Endothelial cell of umbilical vein (primary cell): ENCODE measurements around the gene THAP10. TPM values are rescaled to one million over a fixed set of nuclear protein-coding genes. Genes with fewer than 3 reads are reported as not detected.
A peak's percentile ranks its signal among the peaks of the same experiment; 100 is the strongest.

Experiments used
- BruUV-seq: library from RNA; stranded (reverse); fragments of 400-500 nt; replicated peaks from 2 replicates; lab custom pipeline; 2021; lab: Mats Ljungman, UMichigan
- CTCF ChIA-PET: fragments of 300-600, 350-600 bp; sonication (Branson Sonifier 250); formaldehyde crosslinking; loops from one replicate; lab custom pipeline; 2021; ENCODE audit warnings: antibody characterized with exemption, inconsistent platforms; lab: Charles Lee
- POLR2A ChIA-PET: fragments of 300-600, 350-600 bp; sonication (Branson Sonifier 250); formaldehyde crosslinking; loops from one replicate; lab custom pipeline; 2021; ENCODE audit warnings: antibody characterized with exemption, inconsistent platforms; lab: Charles Lee
- DNase-seq: peaks from one replicate; pipeline ENCODE4 v3.0.0-alpha.2; 2011; ENCODE audit warnings: low read depth, low spot score
- FAIRE-seq: peaks from 2 replicates; lab custom pipeline; 2011; peaks lifted over from hg19 to GRCh38; lab: Jason Lieb, UNC
- H2AFZ ChIP-seq: 2 replicates; pipeline ENCODE4 v1.6.0; 2012; ENCODE audit warnings: low read depth, low read length, control low read depth, inconsistent platforms
- H3K27ac ChIP-seq: 2 replicates; pipeline ENCODE4 v1.5.1; 2011; ENCODE audit warnings: low read depth, mild to moderate bottlenecking, control low read depth, low read length, moderate library complexity; ENCODE audit not compliant: insufficient read depth
- H3K27me3 ChIP-seq, 2 experiments: 2 replicates each; pipeline versions ENCODE4 v1.6.0 to v1.6.1; 2011; ENCODE audit warnings: low read length in 2 of 2, mixed read lengths in 1 of 2; ENCODE audit not compliant: control insufficient read depth in 2 of 2, insufficient read depth in 2 of 2
- H3K36me3 ChIP-seq, 2 experiments: 2 replicates in 1 of 2; 3 replicates in 1 of 2; pipeline ENCODE4 v1.5.1; 2011; ENCODE audit warnings: low read length in 2 of 2, mild to moderate bottlenecking in 1 of 2, moderate library complexity in 1 of 2; ENCODE audit not compliant: control insufficient read depth in 2 of 2, insufficient read depth in 2 of 2; ENCODE audit errors: extremely low read depth in 1 of 2
- H3K4me1 ChIP-seq: 3 replicates; pipeline ENCODE4 v1.5.1; 2011; ENCODE audit warnings: mild to moderate bottlenecking, low read length; ENCODE audit not compliant: control insufficient read depth, insufficient read depth; ENCODE audit errors: extremely low read depth
- H3K4me2 ChIP-seq: 2 replicates; pipeline ENCODE4 v1.6.1; 2011; ENCODE audit warnings: low read length, control low read depth, mixed read lengths; ENCODE audit not compliant: insufficient read depth
- H3K4me3 ChIP-seq, 3 experiments: fragments of 200-600 bp in 1 of 3; sonication (generic), shearing (Covaris generic) in 1 of 3; replicated peaks in 1 of 3; 2 replicates each; pipeline ENCODE4 v1.5.1; 2011 to 2016; ENCODE audit warnings: control low read depth in 3 of 3, low read length in 3 of 3, mild to moderate bottlenecking in 2 of 3, inconsistent platforms in 1 of 3, low read depth in 1 of 3, moderate library complexity in 1 of 3; ENCODE audit not compliant: insufficient read depth in 1 of 3
- H3K79me2 ChIP-seq: 2 replicates; pipeline ENCODE4 v1.6.0; 2012; ENCODE audit warnings: low read length, inconsistent platforms; ENCODE audit not compliant: control insufficient read depth, insufficient read depth
- H3K9ac ChIP-seq: replicated peaks from 2 replicates; pipeline ENCODE3; 2011; ENCODE audit warnings: low read length, control low read depth; ENCODE audit not compliant: insufficient read depth; ENCODE audit errors: extremely low read depth
- H3K9me1 ChIP-seq: replicated peaks from 3 replicates; pipeline ENCODE4 v1.6.0; 2011; ENCODE audit warnings: mild to moderate bottlenecking, low read length; ENCODE audit not compliant: control insufficient read depth, insufficient read depth; ENCODE audit errors: extremely low read depth
- H3K9me3 ChIP-seq: replicated peaks from 2 replicates; pipeline ENCODE4 v1.5.1; 2012; ENCODE audit warnings: low read length, inconsistent platforms; ENCODE audit not compliant: control insufficient read depth, insufficient read depth
- H4K20me1 ChIP-seq: replicated peaks from 2 replicates; pipeline ENCODE3; 2011; ENCODE audit warnings: mild to moderate bottlenecking, low read length; ENCODE audit not compliant: control insufficient read depth, insufficient read depth; ENCODE audit errors: extremely low read depth
- FOS ChIP-seq: IDR thresholded peaks from 2 replicates; pipeline ENCODE4 v1.6.1; 2011; ENCODE audit warnings: mild to moderate bottlenecking, low read length, moderate library complexity, borderline replicate concordance; ENCODE audit not compliant: insufficient read depth
- GATA2 ChIP-seq: IDR thresholded peaks from 2 replicates; pipeline ENCODE4 v1.7.0; 2011; ENCODE audit warnings: low read depth, mild to moderate bottlenecking, moderate library complexity, mixed read lengths, low read length; ENCODE audit not compliant: insufficient read length, insufficient read depth
- JUN ChIP-seq: IDR thresholded peaks from 2 replicates; pipeline ENCODE4 v1.6.1; 2011; ENCODE audit warnings: borderline replicate concordance, low read depth; ENCODE audit not compliant: insufficient read length, insufficient read depth
- MYC ChIP-seq: IDR thresholded peaks from one replicate; pipeline ENCODE4 v1.6.1; 2011; ENCODE audit warnings: mild to moderate bottlenecking, low read depth, low read length
- dilution Hi-C: fragments of 300-500 bp; cut with MboI; formaldehyde crosslinking; loops from one replicate; pipeline ENCODE4 v1.15.0; 2019; ENCODE audit warnings: low sequenced_read_pairs; ENCODE audit not compliant: extremely low pct_ligation_motif_present
- intact Hi-C: fragments of 100-400 bp; cut with micrococcal nuclease; formaldehyde crosslinking; loops from one replicate; pipeline ENCODE4 v1.10.0; 2022
- polyA plus RNA-seq, 4 experiments: library from polyadenylated mRNA; depleted of rRNA in 3 of 4; stranded (reverse) in 3 of 4; unstranded in 1 of 4; fragments of >200 nt; gene quantifications; 2 replicates each; pipeline versions ENCODE4 v1.2.1 to v1.2.3, GENCODE V29; 2011 to 2012; ENCODE audit warnings: missing spikeins in 1 of 4
- total RNA-seq: library from RNA; stranded (reverse); gene quantifications from 2 replicates; pipeline ENCODE4 v1.2.3, GENCODE V29; 2021
- TF ChIP-seq, protein P1 (sequence below): IDR thresholded peaks from 2 replicates; pipeline ENCODE4 v1.6.1; 2011; ENCODE audit not compliant: insufficient read depth, insufficient read length

Gene THAP10
- total and polyA plus RNA-seq, 2 donors (not counting 3 experiments of a cell fraction or from before 2014, with no cell fraction given): 1.7 to 4.0 TPM

GRCh38 chr15:70923311-70924080, 31.3 kb upstream of the THAP10 start:
- ChIA-PET POLR2A (no interaction called here), CTCF (no interaction called here)
- BruUV-seq: no TSS peak
- intact Hi-C loops (no loop called here), dilution Hi-C loops (no loop called here)
- no peak overlapping the region for H2AFZ ChIP-seq
- H3K36me3 ChIP-seq: no peaks in the 10 kb centered on the region
- FAIRE-seq: no peak
- no peak overlapping the region for H3K27ac ChIP-seq
- peaks cover 14% of the 10 kb centered on the region for H3K4me1 ChIP-seq
- no peaks in the 10 kb centered on the region for H3K9me1 ChIP-seq
- TF ChIP-seq GATA2 (peak; percentile 65), JUN (no peak)
- no peaks in the 10 kb centered on the region for H3K79me2 ChIP-seq
- H3K27me3 ChIP-seq: no peaks in the 10 kb centered on the region
- no peaks in the 10 kb centered on the region for H4K20me1 ChIP-seq
- no peaks in the 10 kb centered on the region for H3K9me3 ChIP-seq
- peak overlapping the region; percentile 67 for H3K4me2 ChIP-seq
- no peak overlapping the region for H3K9ac ChIP-seq
- no peak overlapping the region for H3K4me3 ChIP-seq
- DNase-seq: peak; percentile 58

- intact Hi-C loops (no loop called here), dilution Hi-C loops (no loop called here)
- Histone ChIP-seq H3K79me2 (no peaks in the 10 kb centered on the region), H2AFZ (no peak overlapping the region), H3K36me3 (no peaks in the 10 kb centered on the region), H3K9ac (no peak overlapping the region), H3K9me1 (no peaks in the 10 kb centered on the region), H3K4me2 (no peak overlapping the region), H3K4me3 (no peak overlapping the region), H3K27ac (no peak overlapping the region), H4K20me1 (no peaks in the 10 kb centered on the region), H3K9me3 (no peaks in the 10 kb centered on the region), H3K27me3 (no peaks in the 10 kb centered on the region), H3K4me1 (peaks cover 14% of the 10 kb centered on the region)
- BruUV-seq: no TSS peak
- ChIA-PET CTCF (no interaction called here), POLR2A (no interaction called here)
- FAIRE-seq (no peak), DNase-seq (no peak)
- TF ChIP-seq GATA2 (no peak), MYC (no peak), FOS (no peak)
- TF ChIP-seq, protein P1, sequence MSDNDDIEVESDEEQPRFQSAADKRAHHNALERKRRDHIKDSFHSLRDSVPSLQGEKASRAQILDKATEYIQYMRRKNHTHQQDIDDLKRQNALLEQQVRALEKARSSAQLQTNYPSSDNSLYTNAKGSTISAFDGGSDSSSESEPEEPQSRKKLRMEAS: no peak
Observed at GRCh38 chr15:70922119-70922518, 29.9 kb upstream of the THAP10 start.
